ENCODE results near the gene MRFAP1. TPM values are rescaled to one million over a fixed set of nuclear protein-coding genes. Genes with fewer than 3 reads are reported as not detected.

MRFAP1 gene
- total RNA-seq, 1 experiment from 2014 or later: 387 TPM

DNA sequence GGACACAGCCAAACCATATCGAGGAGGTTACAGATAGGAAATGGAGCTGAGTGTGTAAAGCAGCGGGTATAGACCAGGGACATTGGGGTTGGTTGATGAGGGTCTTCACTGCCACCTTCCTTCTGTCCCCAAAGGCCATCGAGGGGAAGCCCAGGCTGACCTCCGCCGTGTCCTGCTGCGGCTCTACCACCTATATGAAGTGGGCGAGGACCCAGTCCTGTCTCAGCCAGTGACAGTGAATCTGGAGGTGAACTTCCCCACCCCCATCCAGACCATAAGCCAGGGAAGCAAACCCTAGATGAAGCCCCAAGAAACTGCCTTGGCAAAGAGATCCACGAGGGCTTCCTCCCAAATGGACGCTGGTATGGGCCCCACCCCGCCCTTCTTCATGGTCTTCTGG lies 23.2 kb upstream of the MRFAP1 start:
- Mint-ChIP-seq H3K9me3 (ENCODE audit: unreplicated experiment) (no peaks in the 10 kb centered on the region), H3K36me3 (ENCODE audit: insufficient read depth, unreplicated experiment) (peaks cover 19% of the 10 kb centered on the region)
- BruUV-seq (replicated peaks): no TSS peak

GRCh38 chr4:6618386-6619115 lies 21.9 kb upstream of the MRFAP1 start:
- ChIA-PET POLR2A (no interaction called here), CTCF (no interaction called here)
- Mint-ChIP-seq H3K9me3 (ENCODE audit: unreplicated experiment) (no peaks in the 10 kb centered on the region), H3K27me3 (ENCODE audit: insufficient read depth, unreplicated experiment) (no peaks in the 10 kb centered on the region), H3K4me1 (ENCODE audit: insufficient read depth, unreplicated experiment) (no peaks in the 10 kb centered on the region), H3K27ac (ENCODE audit: low read depth, unreplicated experiment) (no peak overlapping the region), H3K4me3 (ENCODE audit: unreplicated experiment) (no peak overlapping the region), H3K36me3 (ENCODE audit: insufficient read depth, unreplicated experiment) (peaks cover 19% of the 10 kb centered on the region)
- TF ChIP-seq CTCF (IDR thresholded peaks at IDR 0.05; ENCODE audit: unreplicated experiment): no peak
- no peak for DNase-seq (ENCODE audit: unreplicated experiment)
- intact Hi-C loops (cut with micrococcal nuclease): no loop called here
- no TSS peak for BruUV-seq (replicated peaks)

More for the DNA sequence above, 23.2 kb upstream of the MRFAP1 start:
- no peak for TF ChIP-seq CTCF (IDR thresholded peaks at IDR 0.05; ENCODE audit: unreplicated experiment)
- DNase-seq (ENCODE audit: unreplicated experiment): no peak
- intact Hi-C loops (cut with micrococcal nuclease): no loop called here
- Mint-ChIP-seq H3K4me3 (ENCODE audit: unreplicated experiment) (no peak overlapping the region), H3K4me1 (ENCODE audit: insufficient read depth, unreplicated experiment) (no peaks in the 10 kb centered on the region), H3K27me3 (ENCODE audit: insufficient read depth, unreplicated experiment) (no peaks in the 10 kb centered on the region), H3K27ac (ENCODE audit: low read depth, unreplicated experiment) (no peak overlapping the region)
- POLR2A ChIA-PET: no interaction called here
- CTCF ChIA-PET: interaction anchor here (0.9 to 1.5 kb wide), 2 partner anchors 14 to 16 kb away, joined by 3 to 5 read pairs; no protein-coding TSS in a partner anchor

GRCh38 chr4:6619116-6619465 lies 21.4 kb upstream of the MRFAP1 start:
- no peak overlapping the region for H3K4me3 Mint-ChIP-seq (ENCODE audit: unreplicated experiment)
- H3K4me1 Mint-ChIP-seq (ENCODE audit: insufficient read depth, unreplicated experiment): no peaks in the 10 kb centered on the region
- H3K27me3 Mint-ChIP-seq (ENCODE audit: insufficient read depth, unreplicated experiment): no peaks in the 10 kb centered on the region
- no peaks in the 10 kb centered on the region for H3K9me3 Mint-ChIP-seq (ENCODE audit: unreplicated experiment)
- ChIA-PET CTCF (no interaction called here), POLR2A (no interaction called here)
- intact Hi-C loops (cut with micrococcal nuclease): no loop called here
- no peak for DNase-seq (ENCODE audit: unreplicated experiment)
- peaks cover 19% of the 10 kb centered on the region for H3K36me3 Mint-ChIP-seq (ENCODE audit: insufficient read depth, unreplicated experiment)
- no TSS peak for BruUV-seq (replicated peaks)
- no peak overlapping the region for H3K27ac Mint-ChIP-seq (ENCODE audit: low read depth, unreplicated experiment)
- no peak for TF ChIP-seq CTCF (IDR thresholded peaks at IDR 0.05; ENCODE audit: unreplicated experiment)

GRCh38 chr4:6619466-6620255 lies 20.8 kb upstream of the MRFAP1 start:
- H3K9me3 Mint-ChIP-seq (ENCODE audit: unreplicated experiment): no peaks in the 10 kb centered on the region
- no TSS peak for BruUV-seq (replicated peaks)
- no peaks in the 10 kb centered on the region for H3K4me1 Mint-ChIP-seq (ENCODE audit: insufficient read depth, unreplicated experiment)
- H3K27ac Mint-ChIP-seq (ENCODE audit: low read depth, unreplicated experiment): no peak overlapping the region
- POLR2A ChIA-PET: interaction anchor here (0.6 kb wide), 1 partner anchor 47 kb away, joined by 3 read pairs; no protein-coding TSS in a partner anchor
- intact Hi-C loops (cut with micrococcal nuclease): no loop called here
- CTCF ChIA-PET: interaction anchor here (0.6 kb wide), 1 partner anchor 97 kb away, joined by 4 read pairs; the partner anchor contains the start of gene BLOC1S4
- no peak for TF ChIP-seq CTCF (IDR thresholded peaks at IDR 0.05; ENCODE audit: unreplicated experiment)
- no peaks in the 10 kb centered on the region for H3K27me3 Mint-ChIP-seq (ENCODE audit: insufficient read depth, unreplicated experiment)
- no peak overlapping the region for H3K4me3 Mint-ChIP-seq (ENCODE audit: unreplicated experiment)
- peaks cover 21% of the 10 kb centered on the region for H3K36me3 Mint-ChIP-seq (ENCODE audit: insufficient read depth, unreplicated experiment)
- DNase-seq (ENCODE audit: unreplicated experiment): no peak
